Hepatocyte (in vitro differentiated cells): Measurements from ENCODE around the gene ELAVL3. TPM values are rescaled to one million over a fixed set of nuclear protein-coding genes. Genes with fewer than 3 reads are reported as not detected.

Experiments used
- DNase-seq: peaks from one replicate; pipeline ENCODE4 v3.0.0-alpha.2; 2016; ENCODE audit warnings: low spot score
- H2AFZ ChIP-seq: fragments of 200-600 bp; sonication (generic); 2 replicates; pipeline ENCODE4 v1.6.0; 2016; ENCODE audit warnings: antibody characterized with exemption, mild to moderate bottlenecking
- H3K27ac ChIP-seq: fragments of 200-600 bp; sonication (generic); 2 replicates; pipeline ENCODE4 v1.5.1; 2016; ENCODE audit warnings: mild to moderate bottlenecking
- H3K27me3 ChIP-seq: fragments of 200-600 bp; sonication (generic); 2 replicates; pipeline ENCODE4 v1.6.1; 2016
- H3K36me3 ChIP-seq: fragments of 200-600 bp; sonication (generic); replicated peaks from 2 replicates; pipeline ENCODE4 v1.5.1; 2016; ENCODE audit warnings: low read depth; ENCODE audit not compliant: insufficient read depth
- H3K4me1 ChIP-seq: fragments of 200-600 bp; sonication (generic); 2 replicates; pipeline ENCODE4 v1.5.1; 2016; ENCODE audit warnings: mild to moderate bottlenecking, moderate library complexity; ENCODE audit not compliant: insufficient read depth
- H3K4me2 ChIP-seq: fragments of 200-600 bp; sonication (generic); 2 replicates; pipeline ENCODE4 v1.6.0; 2016
- H3K4me3 ChIP-seq: fragments of 200-600 bp; sonication (generic); 2 replicates; pipeline ENCODE4 v1.5.1; 2016; ENCODE audit warnings: mild to moderate bottlenecking
- H3K79me2 ChIP-seq: fragments of 200-600 bp; sonication (generic); 2 replicates; pipeline ENCODE4 v1.6.0; 2017; ENCODE audit warnings: mild to moderate bottlenecking
- H3K9me2 ChIP-seq: fragments of 200-600 bp; sonication (generic); replicated peaks from 2 replicates; pipeline ENCODE4 v1.6.0; 2017; ENCODE audit warnings: mild to moderate bottlenecking; ENCODE audit not compliant: insufficient read depth
- H3K9me3 ChIP-seq: fragments of 200-600 bp; sonication (generic); 2 replicates; pipeline ENCODE4 v1.5.1; 2016; ENCODE audit warnings: low read depth, mild to moderate bottlenecking
- H4K20me1 ChIP-seq: fragments of 200-600 bp; sonication (generic); 2 replicates; pipeline ENCODE4 v1.6.0; 2016; ENCODE audit warnings: mild to moderate bottlenecking; ENCODE audit not compliant: insufficient read depth, poor library complexity, severe bottlenecking
- CTCF ChIP-seq: fragments of 200-600 bp; sonication (generic); IDR thresholded peaks from 2 replicates; pipeline ENCODE4 v1.5.1; 2016; ENCODE audit warnings: antibody characterized with exemption, mild to moderate bottlenecking; ENCODE audit not compliant: poor library complexity
- EZH2 ChIP-seq: fragments of 200-600 bp; sonication (generic); IDR thresholded peaks from 2 replicates; pipeline ENCODE4 v1.6.1; 2016; ENCODE audit warnings: antibody characterized with exemption, mild to moderate bottlenecking, borderline replicate concordance
- EZH2phosphoT487 ChIP-seq: fragments of 200-600 bp; sonication (generic); IDR thresholded peaks from one replicate; pipeline ENCODE4 v1.6.1; 2018; ENCODE audit warnings: antibody characterized with exemption, mild to moderate bottlenecking, low read depth, moderate library complexity; ENCODE audit not compliant: unreplicated experiment, severe bottlenecking
- WGBS: methylation state at CpG from one replicate; pipeline ENCODE4 v1.1.6; 2016; ENCODE audit warnings: low lambda C conversion rate; ENCODE audit errors: missing lambda C conversion rate; 5-methylcytosine and 5-hydroxymethylcytosine counted together
- polyA plus RNA-seq: library from polyadenylated mRNA; unstranded; fragments of >200 nt; fragmentation: Nextera tagmentation; extraction: Ambion mirVana; gene quantifications from 2 replicates; pipeline ENCODE4 v1.2.1, GENCODE V29; 2016
- total RNA-seq: library from RNA; depleted of rRNA; stranded (reverse); fragments of >200 nt; gene quantifications from 2 replicates; pipeline ENCODE4 v1.2.3, GENCODE V29; 2014

The ELAVL3 gene
- total and polyA plus RNA-seq, 2 experiments from 2014 or later: 0.11 to 0.30 TPM

- H3K4me1 ChIP-seq: no peaks in the 10 kb centered on the region
- no peak overlapping the region for H2AFZ ChIP-seq
- no peaks in the 10 kb centered on the region for H3K9me2 ChIP-seq
- H3K4me2 ChIP-seq: no peak overlapping the region
- no peaks in the 10 kb centered on the region for H3K9me3 ChIP-seq
- no peak overlapping the region for H3K4me3 ChIP-seq
- 94% methylated on average over 6 of the region's 6 CpGs for WGBS
- no peak for DNase-seq
- no peak overlapping the region for H3K27ac ChIP-seq
- no peaks in the 10 kb centered on the region for H3K36me3 ChIP-seq
- no peak for TF ChIP-seq CTCF
- TF ChIP-seq EZH2: no peak
- TF ChIP-seq EZH2phosphoT487: no peak
- peaks cover 8% of the 10 kb centered on the region for H3K79me2 ChIP-seq
- H3K27me3 ChIP-seq: no peaks in the 10 kb centered on the region
- no peaks in the 10 kb centered on the region for H4K20me1 ChIP-seq
Observed at GRCh38 chr19:11499220-11499726, 18.4 kb upstream of the ELAVL3 start.

- H3K27me3 ChIP-seq: no peaks in the 10 kb centered on the region
- H3K27ac ChIP-seq: no peak overlapping the region
- H3K9me3 ChIP-seq: no peaks in the 10 kb centered on the region
- no peaks in the 10 kb centered on the region for H4K20me1 ChIP-seq
- no peak overlapping the region for H3K4me2 ChIP-seq
- no peaks in the 10 kb centered on the region for H3K79me2 ChIP-seq
- TF ChIP-seq EZH2phosphoT487: no peak
- peak; percentile 54 for TF ChIP-seq CTCF
- no peaks in the 10 kb centered on the region for H3K4me1 ChIP-seq
- no peak overlapping the region for H3K4me3 ChIP-seq
- H3K9me2 ChIP-seq: no peaks in the 10 kb centered on the region
- no peak overlapping the region for H2AFZ ChIP-seq
- 71% methylated on average over 17 of the region's 17 CpGs for WGBS
- peak; percentile 72 for DNase-seq
- H3K36me3 ChIP-seq: no peaks in the 10 kb centered on the region
Observed at GRCh38 chr19:11496391-11497163, 15.7 kb upstream of the ELAVL3 start.

DNA sequence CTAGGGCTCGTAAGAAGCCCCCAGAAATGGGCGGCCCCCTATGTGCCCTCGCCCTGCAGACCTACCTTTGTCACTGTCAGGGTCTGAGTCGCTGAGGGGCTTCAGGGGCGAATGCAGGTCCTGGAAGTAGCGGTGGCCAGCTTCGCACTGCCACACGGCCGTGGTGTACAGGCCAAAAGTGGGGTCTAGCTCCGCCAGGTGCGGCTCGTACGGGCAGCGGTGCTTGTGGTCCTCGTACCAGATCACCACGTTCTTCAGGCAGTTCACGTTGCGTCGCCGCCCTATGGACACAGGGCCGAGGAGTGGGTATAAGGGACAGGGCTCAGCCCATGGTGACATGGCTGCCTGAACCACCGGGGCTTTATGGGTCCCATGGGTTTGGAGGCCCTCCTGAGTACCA, 15.0 kb upstream of the ELAVL3 start:
- no peaks in the 10 kb centered on the region for H3K27me3 ChIP-seq
- no peaks in the 10 kb centered on the region for H3K9me3 ChIP-seq
- no peaks in the 10 kb centered on the region for H4K20me1 ChIP-seq
- no peaks in the 10 kb centered on the region for H3K79me2 ChIP-seq
- TF ChIP-seq CTCF: no peak
- TF ChIP-seq EZH2phosphoT487: no peak
- no peak for TF ChIP-seq EZH2
- no peaks in the 10 kb centered on the region for H3K4me1 ChIP-seq
- H3K27ac ChIP-seq: no peak overlapping the region
- no peak overlapping the region for H2AFZ ChIP-seq
- no peak for DNase-seq
- H3K36me3 ChIP-seq: no peaks in the 10 kb centered on the region
- WGBS: 98% methylated on average over 22 of the region's 22 CpGs
- no peak overlapping the region for H3K4me2 ChIP-seq
- H3K4me3 ChIP-seq: no peak overlapping the region
- H3K9me2 ChIP-seq: no peaks in the 10 kb centered on the region
